ENCODE results near the gene TLR9.

GRCh38 chr3:52197499-52197841 lies 28.0 kb downstream of the TLR9 start:
- TF ChIP-seq EGR1 (IDR thresholded peaks at IDR 0.05) (0 out of 2 replicates have a peak, but pooled peaks have one; percentile 27), NFIC (IDR thresholded peaks at IDR 0.05) (no peak), TAF1 (IDR thresholded peaks at IDR 0.05; ENCODE audit: low read depth) (no peak), RAD21 (IDR thresholded peaks at IDR 0.05; ENCODE audit: low read depth) (no peak), YY1 (IDR thresholded peaks at IDR 0.05; ENCODE audit: low read depth) (no peak), EP300 (IDR thresholded peaks at IDR 0.05; ENCODE audit: borderline replicate concordance) (no peak), TCF12 (IDR thresholded peaks at IDR 0.05; ENCODE audit: low read depth) (no peak), CEBPB (IDR thresholded peaks at IDR 0.05) (no peak), REST (IDR thresholded peaks at IDR 0.05; ENCODE audit: low read depth) (no peak), FOXM1 (IDR thresholded peaks at IDR 0.05; ENCODE audit: borderline replicate concordance, low read depth) (no peak), ZBTB7A (IDR thresholded peaks at IDR 0.05; ENCODE audit: low read depth) (no peak), USF1 (IDR thresholded peaks at IDR 0.05) (no peak)
- TF ChIP-seq, protein P1, sequence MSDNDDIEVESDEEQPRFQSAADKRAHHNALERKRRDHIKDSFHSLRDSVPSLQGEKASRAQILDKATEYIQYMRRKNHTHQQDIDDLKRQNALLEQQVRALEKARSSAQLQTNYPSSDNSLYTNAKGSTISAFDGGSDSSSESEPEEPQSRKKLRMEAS (IDR thresholded peaks at IDR 0.05), result no peak

Data from Ishikawa (cell line).